ENCODE results near the gene POTEF. TPM values are rescaled to one million over a fixed set of nuclear protein-coding genes. Genes with fewer than 3 reads are reported as not detected.
"Not testable (repeated sequence)": the region's sequence is repeated elsewhere in the genome, so short reads cannot be mapped to it uniquely, and the experiment has no call there.

The POTEF gene
- total RNA-seq, 1 experiment from 2014 or later: 20.1 TPM

- H3K4me1 Mint-ChIP-seq (ENCODE audit: low read depth, unreplicated experiment); H3K27me3 ChIP-seq (replicated peaks; ENCODE audit: control insufficient read depth, insufficient read depth, low read length); POLR2A ChIA-PET; H3K4me3 Mint-ChIP-seq (ENCODE audit: unreplicated experiment); H3K36me3 Mint-ChIP-seq (ENCODE audit: insufficient read depth, unreplicated experiment); H3K36me3 ChIP-seq (ENCODE audit: control insufficient read depth, insufficient read depth, low read length); H3K4me1 ChIP-seq; H3K9me3 ChIP-seq; CTCF ChIA-PET; intact Hi-C loops (cut with micrococcal nuclease; ENCODE audit: unreplicated experiment); H3K27me3 Mint-ChIP-seq (ENCODE audit: insufficient read depth, unreplicated experiment); H3K27ac Mint-ChIP-seq (ENCODE audit: unreplicated experiment); H3K9me3 Mint-ChIP-seq (ENCODE audit: unreplicated experiment); H3K4me3 ChIP-seq (ENCODE audit: low read depth, low read length); BruUV-seq (replicated peaks): not testable (repeated sequence)
- DNase-seq: peak in 1 of 2 experiments; percentile 15
These were observed 12.8 kb upstream of the POTEF start for GRCh38 chr2:130141645-130142370.

GRCh38 chr2:130141002-130141401 lies 12.0 kb upstream of the POTEF start:
- H3K9me3 Mint-ChIP-seq (ENCODE audit: unreplicated experiment); POLR2A ChIA-PET: not testable (repeated sequence)

GRCh38 chr2:130140516-130140915 lies 11.5 kb upstream of the POTEF start:
- CTCF ChIA-PET; H3K4me3 Mint-ChIP-seq (ENCODE audit: unreplicated experiment); intact Hi-C loops (cut with micrococcal nuclease; ENCODE audit: unreplicated experiment); H3K4me1 ChIP-seq; BruUV-seq (replicated peaks); POLR2A ChIA-PET; H3K27me3 Mint-ChIP-seq (ENCODE audit: insufficient read depth, unreplicated experiment); H3K9me3 Mint-ChIP-seq (ENCODE audit: unreplicated experiment); H3K4me3 ChIP-seq (ENCODE audit: low read depth, low read length); H3K36me3 Mint-ChIP-seq (ENCODE audit: insufficient read depth, unreplicated experiment); H3K36me3 ChIP-seq (ENCODE audit: control insufficient read depth, insufficient read depth, low read length); H3K27me3 ChIP-seq (replicated peaks; ENCODE audit: control insufficient read depth, insufficient read depth, low read length); H3K9me3 ChIP-seq; H3K27ac Mint-ChIP-seq (ENCODE audit: unreplicated experiment); H3K4me1 Mint-ChIP-seq (ENCODE audit: low read depth, unreplicated experiment): not testable (repeated sequence)
- DNase-seq: peak in 1 of 2 experiments; percentile 17

More at GRCh38 chr2:130141002-130141401, 12.0 kb upstream of the POTEF start:
- H3K4me3 Mint-ChIP-seq (ENCODE audit: unreplicated experiment); H3K9me3 ChIP-seq; H3K27me3 ChIP-seq (replicated peaks; ENCODE audit: control insufficient read depth, insufficient read depth, low read length); H3K27ac Mint-ChIP-seq (ENCODE audit: unreplicated experiment); BruUV-seq (replicated peaks); H3K4me1 Mint-ChIP-seq (ENCODE audit: low read depth, unreplicated experiment); CTCF ChIA-PET; H3K36me3 Mint-ChIP-seq (ENCODE audit: insufficient read depth, unreplicated experiment); H3K36me3 ChIP-seq (ENCODE audit: control insufficient read depth, insufficient read depth, low read length); H3K4me1 ChIP-seq; intact Hi-C loops (cut with micrococcal nuclease; ENCODE audit: unreplicated experiment); H3K4me3 ChIP-seq (ENCODE audit: low read depth, low read length); H3K27me3 Mint-ChIP-seq (ENCODE audit: insufficient read depth, unreplicated experiment): not testable (repeated sequence)
- peak in 1 of 2 experiments; percentile 11 for DNase-seq

GRCh38 chr2:130139331-130140280 lies 10.6 kb upstream of the POTEF start:
- H3K4me1 ChIP-seq; CTCF ChIA-PET; intact Hi-C loops (cut with micrococcal nuclease; ENCODE audit: unreplicated experiment); H3K27me3 ChIP-seq (replicated peaks; ENCODE audit: control insufficient read depth, insufficient read depth, low read length); H3K4me3 ChIP-seq (ENCODE audit: low read depth, low read length); H3K4me1 Mint-ChIP-seq (ENCODE audit: low read depth, unreplicated experiment); H3K27me3 Mint-ChIP-seq (ENCODE audit: insufficient read depth, unreplicated experiment); H3K9me3 Mint-ChIP-seq (ENCODE audit: unreplicated experiment); H3K36me3 Mint-ChIP-seq (ENCODE audit: insufficient read depth, unreplicated experiment); BruUV-seq (replicated peaks); H3K9me3 ChIP-seq; POLR2A ChIA-PET; H3K27ac Mint-ChIP-seq (ENCODE audit: unreplicated experiment); H3K4me3 Mint-ChIP-seq (ENCODE audit: unreplicated experiment); H3K36me3 ChIP-seq (ENCODE audit: control insufficient read depth, insufficient read depth, low read length): not testable (repeated sequence)
- DNase-seq: peak in 1 of 2 experiments; percentile 14

GRCh38 chr2:130138841-130139251 lies 9.8 kb upstream of the POTEF start:
- H3K4me3 ChIP-seq (ENCODE audit: low read depth, low read length); H3K36me3 ChIP-seq (ENCODE audit: control insufficient read depth, insufficient read depth, low read length); H3K4me1 Mint-ChIP-seq (ENCODE audit: low read depth, unreplicated experiment); H3K27me3 ChIP-seq (replicated peaks; ENCODE audit: control insufficient read depth, insufficient read depth, low read length); H3K9me3 ChIP-seq; H3K4me3 Mint-ChIP-seq (ENCODE audit: unreplicated experiment); H3K27me3 Mint-ChIP-seq (ENCODE audit: insufficient read depth, unreplicated experiment); H3K27ac Mint-ChIP-seq (ENCODE audit: unreplicated experiment); POLR2A ChIA-PET; BruUV-seq (replicated peaks); H3K9me3 Mint-ChIP-seq (ENCODE audit: unreplicated experiment); H3K36me3 Mint-ChIP-seq (ENCODE audit: insufficient read depth, unreplicated experiment); intact Hi-C loops (cut with micrococcal nuclease; ENCODE audit: unreplicated experiment); H3K4me1 ChIP-seq; CTCF ChIA-PET: not testable (repeated sequence)
- peak in 1 of 2 experiments; percentile 14 for DNase-seq

- intact Hi-C loops (cut with micrococcal nuclease; ENCODE audit: unreplicated experiment); H3K9me3 ChIP-seq; H3K4me1 ChIP-seq; H3K4me1 Mint-ChIP-seq (ENCODE audit: low read depth, unreplicated experiment); H3K36me3 Mint-ChIP-seq (ENCODE audit: insufficient read depth, unreplicated experiment); H3K27me3 ChIP-seq (replicated peaks; ENCODE audit: control insufficient read depth, insufficient read depth, low read length); H3K4me3 Mint-ChIP-seq (ENCODE audit: unreplicated experiment); H3K27ac Mint-ChIP-seq (ENCODE audit: unreplicated experiment); CTCF ChIA-PET; H3K4me3 ChIP-seq (ENCODE audit: low read depth, low read length); POLR2A ChIA-PET; H3K27me3 Mint-ChIP-seq (ENCODE audit: insufficient read depth, unreplicated experiment); H3K36me3 ChIP-seq (ENCODE audit: control insufficient read depth, insufficient read depth, low read length); BruUV-seq (replicated peaks); H3K9me3 Mint-ChIP-seq (ENCODE audit: unreplicated experiment): not testable (repeated sequence)
- peak in 1 of 2 experiments; percentile 7 for DNase-seq
These were observed 9.3 kb upstream of the POTEF start for GRCh38 chr2:130138326-130138725.

GRCh38 chr2:130137118-130137517 lies 8.1 kb upstream of the POTEF start:
- H3K4me1 ChIP-seq; H3K36me3 Mint-ChIP-seq (ENCODE audit: insufficient read depth, unreplicated experiment); H3K4me1 Mint-ChIP-seq (ENCODE audit: low read depth, unreplicated experiment); H3K27me3 ChIP-seq (replicated peaks; ENCODE audit: control insufficient read depth, insufficient read depth, low read length); H3K27ac Mint-ChIP-seq (ENCODE audit: unreplicated experiment); intact Hi-C loops (cut with micrococcal nuclease; ENCODE audit: unreplicated experiment); H3K36me3 ChIP-seq (ENCODE audit: control insufficient read depth, insufficient read depth, low read length); H3K9me3 Mint-ChIP-seq (ENCODE audit: unreplicated experiment); CTCF ChIA-PET; H3K27me3 Mint-ChIP-seq (ENCODE audit: insufficient read depth, unreplicated experiment); BruUV-seq (replicated peaks); POLR2A ChIA-PET; H3K4me3 ChIP-seq (ENCODE audit: low read depth, low read length); H3K9me3 ChIP-seq; H3K4me3 Mint-ChIP-seq (ENCODE audit: unreplicated experiment): not testable (repeated sequence)
- DNase-seq: peak in 1 of 2 experiments; percentile 30
